Testis (tissue), 2 donors: ENCODE data around the gene AKAP12.

Experiments used
- CTCF ChIP-seq, 3 experiments: fragments of 450-650 bp in 2 of 3; fragments of 200-600 bp in 1 of 3; sonication (generic) in 1 of 3; IDR thresholded peaks; one replicate each; pipeline ENCODE4 v1.5.1; 2016 to 2019; ENCODE audit warnings: antibody characterized with exemption in 3 of 3, mild to moderate bottlenecking in 2 of 3, moderate library complexity in 1 of 3
- POLR2A ChIP-seq: fragments of 450-650 bp; IDR thresholded peaks from one replicate; pipeline ENCODE4 v1.6.1; 2017; ENCODE audit warnings: antibody characterized with exemption, mild to moderate bottlenecking, moderate library complexity

- TF ChIP-seq CTCF (IDR thresholded peaks at IDR 0.05) (no peak), POLR2A (no peak)
Observed at GRCh38 chr6:151313066-151313491, 73.3 kb downstream of the AKAP12 start.
